Panc1 (cell line): ENCODE measurements around the gene YPEL1.

Experiments
- TF ChIP-seq, protein P1 (sequence below), 2 experiments: IDR thresholded peaks; 2 replicates each; pipeline ENCODE4 v1.6.1; 2011 to 2012; ENCODE audit warnings: low read depth in 2 of 2, control low read depth in 1 of 2, low read length in 1 of 2, mild to moderate bottlenecking in 1 of 2, moderate library complexity in 1 of 2; ENCODE audit not compliant: insufficient read depth in 1 of 2
- TF ChIP-seq, protein P2 (sequence below): fragments of 450-650 bp; IDR thresholded peaks from 2 replicates; pipeline ENCODE4 v1.5.1; 2017; ENCODE audit warnings: mild to moderate bottlenecking

DNA sequence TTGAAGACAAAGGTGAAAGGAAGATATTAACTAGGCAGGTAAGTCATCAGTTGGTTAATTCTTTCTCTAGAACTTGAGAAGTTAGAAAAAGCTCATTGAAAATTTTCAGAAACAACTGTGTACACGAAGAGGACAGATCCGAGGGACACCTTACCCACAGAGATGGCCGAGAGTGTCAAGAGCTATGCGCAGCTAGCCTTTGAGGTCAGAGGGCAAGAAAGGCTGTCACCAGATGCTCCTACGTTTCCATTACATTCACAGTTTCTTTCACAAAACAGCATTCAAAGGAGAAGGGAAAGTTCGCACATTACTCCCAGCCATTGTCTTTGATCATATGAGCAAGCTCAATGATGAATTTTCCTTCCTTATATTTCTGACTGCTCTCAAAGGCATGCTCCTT lies 34.8 kb downstream of the YPEL1 start:
- TF ChIP-seq, protein P1, sequence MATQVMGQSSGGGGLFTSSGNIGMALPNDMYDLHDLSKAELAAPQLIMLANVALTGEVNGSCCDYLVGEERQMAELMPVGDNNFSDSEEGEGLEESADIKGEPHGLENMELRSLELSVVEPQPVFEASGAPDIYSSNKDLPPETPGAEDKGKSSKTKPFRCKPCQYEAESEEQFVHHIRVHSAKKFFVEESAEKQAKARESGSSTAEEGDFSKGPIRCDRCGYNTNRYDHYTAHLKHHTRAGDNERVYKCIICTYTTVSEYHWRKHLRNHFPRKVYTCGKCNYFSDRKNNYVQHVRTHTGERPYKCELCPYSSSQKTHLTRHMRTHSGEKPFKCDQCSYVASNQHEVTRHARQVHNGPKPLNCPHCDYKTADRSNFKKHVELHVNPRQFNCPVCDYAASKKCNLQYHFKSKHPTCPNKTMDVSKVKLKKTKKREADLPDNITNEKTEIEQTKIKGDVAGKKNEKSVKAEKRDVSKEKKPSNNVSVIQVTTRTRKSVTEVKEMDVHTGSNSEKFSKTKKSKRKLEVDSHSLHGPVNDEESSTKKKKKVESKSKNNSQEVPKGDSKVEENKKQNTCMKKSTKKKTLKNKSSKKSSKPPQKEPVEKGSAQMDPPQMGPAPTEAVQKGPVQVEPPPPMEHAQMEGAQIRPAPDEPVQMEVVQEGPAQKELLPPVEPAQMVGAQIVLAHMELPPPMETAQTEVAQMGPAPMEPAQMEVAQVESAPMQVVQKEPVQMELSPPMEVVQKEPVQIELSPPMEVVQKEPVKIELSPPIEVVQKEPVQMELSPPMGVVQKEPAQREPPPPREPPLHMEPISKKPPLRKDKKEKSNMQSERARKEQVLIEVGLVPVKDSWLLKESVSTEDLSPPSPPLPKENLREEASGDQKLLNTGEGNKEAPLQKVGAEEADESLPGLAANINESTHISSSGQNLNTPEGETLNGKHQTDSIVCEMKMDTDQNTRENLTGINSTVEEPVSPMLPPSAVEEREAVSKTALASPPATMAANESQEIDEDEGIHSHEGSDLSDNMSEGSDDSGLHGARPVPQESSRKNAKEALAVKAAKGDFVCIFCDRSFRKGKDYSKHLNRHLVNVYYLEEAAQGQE (IDR thresholded peaks at IDR 0.05; ENCODE audit: insufficient read depth in 1 of 2, low read depth in 2 of 2, low read length in 1 of 2), result no peak
- TF ChIP-seq, protein P2, sequence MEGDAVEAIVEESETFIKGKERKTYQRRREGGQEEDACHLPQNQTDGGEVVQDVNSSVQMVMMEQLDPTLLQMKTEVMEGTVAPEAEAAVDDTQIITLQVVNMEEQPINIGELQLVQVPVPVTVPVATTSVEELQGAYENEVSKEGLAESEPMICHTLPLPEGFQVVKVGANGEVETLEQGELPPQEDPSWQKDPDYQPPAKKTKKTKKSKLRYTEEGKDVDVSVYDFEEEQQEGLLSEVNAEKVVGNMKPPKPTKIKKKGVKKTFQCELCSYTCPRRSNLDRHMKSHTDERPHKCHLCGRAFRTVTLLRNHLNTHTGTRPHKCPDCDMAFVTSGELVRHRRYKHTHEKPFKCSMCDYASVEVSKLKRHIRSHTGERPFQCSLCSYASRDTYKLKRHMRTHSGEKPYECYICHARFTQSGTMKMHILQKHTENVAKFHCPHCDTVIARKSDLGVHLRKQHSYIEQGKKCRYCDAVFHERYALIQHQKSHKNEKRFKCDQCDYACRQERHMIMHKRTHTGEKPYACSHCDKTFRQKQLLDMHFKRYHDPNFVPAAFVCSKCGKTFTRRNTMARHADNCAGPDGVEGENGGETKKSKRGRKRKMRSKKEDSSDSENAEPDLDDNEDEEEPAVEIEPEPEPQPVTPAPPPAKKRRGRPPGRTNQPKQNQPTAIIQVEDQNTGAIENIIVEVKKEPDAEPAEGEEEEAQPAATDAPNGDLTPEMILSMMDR, result no peak
